HCT116 (cell line): ENCODE measurements around the gene ZSWIM6. TPM values are rescaled to one million over a fixed set of nuclear protein-coding genes. Genes with fewer than 3 reads are reported as not detected.

Experiments
- ATAC-seq: fragments of 200-7000 bp; cut with Tn5 transposase; 2 replicates; pipeline ENCODE4 v1.9.1; 2020; ENCODE audit warnings: mild to moderate bottlenecking, moderate library complexity
- BruUV-seq: library from RNA; stranded (reverse); fragments of 400-500 nt; replicated peaks from 2 replicates; lab custom pipeline; 2021; lab: Mats Ljungman, UMichigan
- CTCF ChIA-PET: fragments of 300-600 bp; sonication (Branson Sonifier 250); formaldehyde crosslinking; loops from one replicate; lab custom pipeline; 2021; ENCODE audit warnings: antibody characterized with exemption; lab: Charles Lee
- POLR2A ChIA-PET: fragments of 300-600, 350-600 bp; sonication (Branson Sonifier 250); formaldehyde crosslinking; loops from one replicate; lab custom pipeline; 2021; ENCODE audit warnings: antibody characterized with exemption; lab: Charles Lee
- RAD21 ChIA-PET, 2 experiments: fragments of 300-600 bp; sonication (Branson Sonifier 250); formaldehyde crosslinking; loops; one replicate each; lab custom pipeline; 2023; ENCODE audit warnings: low total read pairs in 2 of 2; ENCODE audit not compliant: uncharacterized antibody in 2 of 2, unreplicated experiment in 2 of 2, low non-redundant PET in 1 of 2; lab: Charles Lee
- DNase-seq: peaks from one replicate; pipeline ENCODE4 v3.0.0-alpha.2; 2010; ENCODE audit warnings: low read depth, low spot score
- H2AFZ ChIP-seq: fragments of 200-600 bp; shearing (Covaris generic), sonication (generic); 2 replicates; pipeline ENCODE4 v1.6.1; 2017; ENCODE audit warnings: low read depth, mixed run types, mixed read lengths, antibody characterized with exemption, low read length; ENCODE audit not compliant: poor library complexity, severe bottlenecking
- H3K27ac ChIP-seq: 2 replicates; pipeline ENCODE4 v1.5.1; 2012; ENCODE audit warnings: low read depth, low read length
- H3K27me3 ChIP-seq: fragments of 200-600 bp; sonication (generic); 2 replicates; pipeline ENCODE4 v1.6.1; 2016; ENCODE audit warnings: mixed run types, low read length, mixed read lengths; ENCODE audit not compliant: insufficient read depth
- H3K36me3 ChIP-seq, 2 experiments: fragments of 200-500 bp in 1 of 2; fragments of 200-600 bp in 1 of 2; sonication (Bioruptor generic) in 1 of 2; sonication (generic) in 1 of 2; 2 replicates each; pipeline versions ENCODE4 v1.5.1 to v1.6.1; 2014 to 2016; ENCODE audit warnings: low read length in 2 of 2, inconsistent platforms in 1 of 2, mixed read lengths in 1 of 2, mixed run types in 1 of 2; ENCODE audit not compliant: insufficient read depth in 2 of 2, control insufficient read depth in 1 of 2
- H3K4me1 ChIP-seq, 2 experiments: fragments of 200-600 bp in 1 of 2; sonication (generic) in 1 of 2; 2 replicates each; pipeline versions ENCODE4 v1.5.1 to v1.6.1; 2012 to 2017; ENCODE audit warnings: low read length in 2 of 2, inconsistent platforms in 1 of 2, mild to moderate bottlenecking in 1 of 2, mixed read lengths in 1 of 2, mixed run types in 1 of 2, moderate library complexity in 1 of 2; ENCODE audit not compliant: insufficient read depth in 2 of 2, control insufficient read depth in 1 of 2
- H3K4me2 ChIP-seq: fragments of 200-600 bp; sonication (generic); 2 replicates; pipeline ENCODE4 v1.6.1; 2017; ENCODE audit warnings: mixed run types, low read length, mixed read lengths
- H3K4me3 ChIP-seq, 2 experiments: fragments of 200-600 bp in 1 of 2; sonication (generic) in 1 of 2; replicated peaks in 1 of 2; 2 replicates each; pipeline ENCODE4 v1.5.1; 2011 to 2016; ENCODE audit warnings: low read length in 2 of 2, control low read depth in 1 of 2, low read depth in 1 of 2, mild to moderate bottlenecking in 1 of 2, mixed read lengths in 1 of 2, mixed run types in 1 of 2
- H3K79me2 ChIP-seq: fragments of 200-600 bp; sonication (generic); 2 replicates; pipeline ENCODE4 v1.6.1; 2017; ENCODE audit warnings: mild to moderate bottlenecking, mixed run types, low read length, moderate library complexity, mixed read lengths; ENCODE audit not compliant: insufficient read depth
- H3K9ac ChIP-seq: fragments of 200-600 bp; sonication (generic); 2 replicates; pipeline ENCODE4 v1.6.1; 2016; ENCODE audit warnings: low read length, mixed read lengths
- H3K9me2 ChIP-seq: fragments of 200-600 bp; sonication (generic), shearing (Covaris generic); 2 replicates; pipeline ENCODE4 v1.6.1; 2017; ENCODE audit warnings: mixed run types, mild to moderate bottlenecking, moderate library complexity; ENCODE audit not compliant: insufficient read depth
- H3K9me3 ChIP-seq, 2 experiments: fragments of 200-500 bp in 1 of 2; fragments of 200-600 bp in 1 of 2; sonication (Bioruptor generic) in 1 of 2; sonication (generic) in 1 of 2; 2 replicates each; pipeline ENCODE4 v1.6.1; 2014 to 2017; ENCODE audit warnings: low read length in 2 of 2, mixed read lengths in 2 of 2, inconsistent platforms in 1 of 2, low read depth in 1 of 2, mild to moderate bottlenecking in 1 of 2, mixed run types in 1 of 2, moderate library complexity in 1 of 2; ENCODE audit not compliant: control insufficient read depth in 1 of 2, insufficient read depth in 1 of 2
- H4K20me1 ChIP-seq: fragments of 200-600 bp; sonication (generic), shearing (Covaris generic); 2 replicates; pipeline ENCODE4 v1.6.1; 2017; ENCODE audit warnings: mixed run types, mild to moderate bottlenecking, moderate library complexity; ENCODE audit not compliant: insufficient read depth
- CEBPB ChIP-seq: IDR thresholded peaks from 2 replicates; pipeline ENCODE4 v1.6.1; 2012; ENCODE audit warnings: low read depth
- EZH2 ChIP-seq: fragments of 200-600 bp; sonication (generic); IDR thresholded peaks from 2 replicates; pipeline ENCODE4 v1.6.1; 2017; ENCODE audit warnings: antibody characterized with exemption, mixed run types
- FOSL1 ChIP-seq: IDR thresholded peaks from 2 replicates; pipeline ENCODE4 v1.6.1; 2012; ENCODE audit warnings: low read depth
- JUND ChIP-seq: IDR thresholded peaks from 2 replicates; pipeline ENCODE4 v1.6.1; 2012
- MAX ChIP-seq: IDR thresholded peaks from 2 replicates; pipeline ENCODE4 v1.6.1; 2012
- REST ChIP-seq: IDR thresholded peaks from 2 replicates; pipeline ENCODE4 v1.6.1; 2012; ENCODE audit warnings: low read depth
- SIN3A ChIP-seq: IDR thresholded peaks from 2 replicates; pipeline ENCODE4 v1.6.1; 2012; ENCODE audit warnings: low read depth
- SRF ChIP-seq: IDR thresholded peaks from 2 replicates; pipeline ENCODE4 v1.6.1; 2012; ENCODE audit warnings: low read depth
- intact Hi-C: fragments of 100-400 bp; cut with micrococcal nuclease; formaldehyde crosslinking; loops from 2 replicates; pipeline ENCODE4 v1.10.0; 2022
- total RNA-seq: library from RNA; stranded (reverse); gene quantifications from one replicate; pipeline ENCODE4 v1.2.1, GENCODE V29; 2021; ENCODE audit not compliant: unreplicated experiment

ZSWIM6 gene
- total RNA-seq, 1 experiment from 2014 or later, result 7.4 TPM

- peaks cover 5 to 6% of the 10 kb centered on the region in 2 experiments for H3K4me1 ChIP-seq
- H3K9me2 ChIP-seq, result no peaks in the 10 kb centered on the region
- H3K4me3 ChIP-seq, result no peak overlapping the region
- ChIA-PET RAD21 (no interaction called here), POLR2A (no interaction called here)
- no peak for ATAC-seq
- no peaks in the 10 kb centered on the region for H4K20me1 ChIP-seq
- H3K4me2 ChIP-seq, result no peak overlapping the region
- no peak overlapping the region for H2AFZ ChIP-seq
- intact Hi-C loops, result no loop called here
- H3K9me3 ChIP-seq, result no peaks in the 10 kb centered on the region
- no peak overlapping the region for H3K9ac ChIP-seq
- TF ChIP-seq FOSL1 (no peak), MAX (no peak), REST (no peak), EZH2 (no peak), JUND (no peak), SIN3A (no peak), SRF (no peak), CEBPB (no peak)
- TF ChIP-seq, all 23 proteins: peak for 0
- CTCF ChIA-PET, result no interaction called here
- BruUV-seq, result no TSS peak
- peaks cover 27% of the 10 kb centered on the region; the same call in 1 of the 2 replicates for H3K79me2 ChIP-seq
- H3K27me3 ChIP-seq, result no peaks in the 10 kb centered on the region
- no peak for DNase-seq
- no peaks in the 10 kb centered on the region for H3K36me3 ChIP-seq
- no peak overlapping the region for H3K27ac ChIP-seq
Measured at GRCh38 chr5:61465066-61465465, 133.0 kb downstream of the ZSWIM6 start.
